KMS-11 (cell line): ENCODE data around the gene NRXN3.
A peak's percentile ranks its signal among the peaks of the same experiment; 100 is the strongest.
"Not testable (repeated sequence)": the region's sequence is repeated elsewhere in the genome, so short reads cannot be mapped to it uniquely, and the experiment has no call there.

Source experiments
- H2AFZ ChIP-seq: fragments of 200-600 bp; sonication (generic); 2 replicates; pipeline ENCODE4 v1.6.1; 2016; ENCODE audit warnings: antibody characterized with exemption, mixed run types, low read depth
- H3K27ac ChIP-seq: fragments of 200-600 bp; sonication (generic); 2 replicates; pipeline ENCODE4 v1.6.1; 2016; ENCODE audit warnings: mild to moderate bottlenecking, mixed run types
- H3K27me3 ChIP-seq: fragments of 200-600 bp; sonication (generic); 2 replicates; pipeline ENCODE4 v1.6.1; 2017; ENCODE audit warnings: mild to moderate bottlenecking, low read depth, mixed run types, moderate library complexity; ENCODE audit not compliant: insufficient read depth
- H3K36me3 ChIP-seq: fragments of 200-600 bp; sonication (generic); 2 replicates; pipeline ENCODE4 v1.6.1; 2017; ENCODE audit warnings: mild to moderate bottlenecking, mixed run types; ENCODE audit not compliant: insufficient read depth
- H3K4me1 ChIP-seq: fragments of 200-600 bp; sonication (generic); 2 replicates; pipeline ENCODE4 v1.6.1; 2016; ENCODE audit warnings: mild to moderate bottlenecking, low read depth, mixed run types; ENCODE audit not compliant: poor library complexity, severe bottlenecking
- H3K4me2 ChIP-seq: fragments of 200-600 bp; sonication (generic); 2 replicates; pipeline ENCODE4 v1.7.0; 2016; ENCODE audit warnings: mild to moderate bottlenecking, mixed run types
- H3K4me3 ChIP-seq: fragments of 200-600 bp; sonication (generic); IDR thresholded peaks from 2 replicates; pipeline ENCODE4 v1.6.1; 2017; ENCODE audit warnings: low read depth, low read length, mixed read lengths; ENCODE audit not compliant: insufficient read depth
- H3K79me2 ChIP-seq: fragments of 200-600 bp; sonication (generic); 2 replicates; pipeline ENCODE4 v1.6.1; 2016; ENCODE audit warnings: low read depth, mixed run types; ENCODE audit not compliant: insufficient read depth
- H3K9ac ChIP-seq: fragments of 200-600 bp; sonication (generic); 2 replicates; pipeline ENCODE4 v1.6.1; 2016; ENCODE audit warnings: mild to moderate bottlenecking, mixed run types
- H4K20me1 ChIP-seq: fragments of 200-600 bp; sonication (generic); 2 replicates; pipeline ENCODE4 v1.6.1; 2016; ENCODE audit warnings: mild to moderate bottlenecking, mixed run types; ENCODE audit not compliant: insufficient read depth
- TF ChIP-seq, protein P1 (sequence below): fragments of 200-600 bp; sonication (generic); conservative IDR thresholded peaks from 2 replicates; pipeline ENCODE4 v1.6.1; 2017; ENCODE audit warnings: low read depth, mild to moderate bottlenecking, antibody characterized with exemption, low read length, moderate library complexity, mixed read lengths

NRXN3 gene

DNA sequence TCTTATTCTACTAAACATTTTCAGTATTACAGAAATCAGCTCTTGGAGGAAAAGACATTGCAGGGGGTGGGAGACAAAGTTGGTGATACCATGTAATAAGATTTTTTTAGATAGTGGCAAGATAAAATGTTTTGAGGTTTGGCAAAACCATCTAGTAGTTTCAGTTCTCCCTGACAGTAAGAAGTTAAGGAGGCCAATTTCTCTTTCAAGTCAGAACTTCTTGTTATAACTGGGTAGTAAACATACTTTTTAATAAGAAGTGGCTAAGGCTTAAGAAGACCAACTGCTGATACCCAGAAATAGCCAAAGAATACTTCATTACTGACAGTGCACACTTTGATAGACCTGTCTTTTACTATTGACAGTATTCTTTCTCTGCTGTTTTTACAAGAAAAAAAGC, 1588.8 kb downstream of the NRXN3 start:
- Histone ChIP-seq H2AFZ (no peak overlapping the region), H4K20me1 (no peaks in the 10 kb centered on the region), H3K9ac (no peak overlapping the region), H3K36me3 (no peaks in the 10 kb centered on the region), H3K4me1 (peaks cover 17% of the 10 kb centered on the region), H3K79me2 (no peaks in the 10 kb centered on the region), H3K4me3 (no peak overlapping the region), H3K27ac (no peak overlapping the region), H3K27me3 (no peaks in the 10 kb centered on the region), H3K4me2 (peak overlapping the region; percentile 54)
- TF ChIP-seq, protein P1, sequence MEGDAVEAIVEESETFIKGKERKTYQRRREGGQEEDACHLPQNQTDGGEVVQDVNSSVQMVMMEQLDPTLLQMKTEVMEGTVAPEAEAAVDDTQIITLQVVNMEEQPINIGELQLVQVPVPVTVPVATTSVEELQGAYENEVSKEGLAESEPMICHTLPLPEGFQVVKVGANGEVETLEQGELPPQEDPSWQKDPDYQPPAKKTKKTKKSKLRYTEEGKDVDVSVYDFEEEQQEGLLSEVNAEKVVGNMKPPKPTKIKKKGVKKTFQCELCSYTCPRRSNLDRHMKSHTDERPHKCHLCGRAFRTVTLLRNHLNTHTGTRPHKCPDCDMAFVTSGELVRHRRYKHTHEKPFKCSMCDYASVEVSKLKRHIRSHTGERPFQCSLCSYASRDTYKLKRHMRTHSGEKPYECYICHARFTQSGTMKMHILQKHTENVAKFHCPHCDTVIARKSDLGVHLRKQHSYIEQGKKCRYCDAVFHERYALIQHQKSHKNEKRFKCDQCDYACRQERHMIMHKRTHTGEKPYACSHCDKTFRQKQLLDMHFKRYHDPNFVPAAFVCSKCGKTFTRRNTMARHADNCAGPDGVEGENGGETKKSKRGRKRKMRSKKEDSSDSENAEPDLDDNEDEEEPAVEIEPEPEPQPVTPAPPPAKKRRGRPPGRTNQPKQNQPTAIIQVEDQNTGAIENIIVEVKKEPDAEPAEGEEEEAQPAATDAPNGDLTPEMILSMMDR: no peak

DNA sequence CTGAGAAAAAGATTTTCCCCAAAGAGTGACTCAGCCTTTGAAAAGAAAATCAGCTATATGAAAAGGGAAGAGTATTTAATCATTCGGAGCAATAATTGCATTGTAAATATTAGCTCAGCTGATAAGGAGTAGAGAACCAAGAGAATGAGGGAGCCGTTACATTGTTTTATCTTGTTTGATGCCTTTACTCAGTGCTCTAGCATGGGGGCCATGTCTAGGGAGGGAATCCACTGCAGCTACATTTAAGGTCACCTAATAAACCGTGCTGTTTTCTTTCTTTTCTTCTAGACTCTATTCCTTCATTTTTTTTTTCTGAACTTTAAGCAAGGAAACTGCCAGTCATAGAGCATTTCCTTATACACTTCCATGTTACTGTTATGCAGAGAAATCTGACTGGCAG, 1594.2 kb downstream of the NRXN3 start:
- no peak overlapping the region for H3K9ac ChIP-seq
- H3K4me1 ChIP-seq: peaks cover 7% of the 10 kb centered on the region
- H3K27me3 ChIP-seq: no peaks in the 10 kb centered on the region
- H2AFZ ChIP-seq: no peak overlapping the region
- no peak overlapping the region for H3K27ac ChIP-seq
- no peaks in the 10 kb centered on the region for H3K36me3 ChIP-seq
- H4K20me1 ChIP-seq: no peaks in the 10 kb centered on the region
- H3K4me2 ChIP-seq: no peak overlapping the region
- no peak overlapping the region for H3K4me3 ChIP-seq
- TF ChIP-seq, protein P1: no peak
- no peaks in the 10 kb centered on the region for H3K79me2 ChIP-seq

DNA sequence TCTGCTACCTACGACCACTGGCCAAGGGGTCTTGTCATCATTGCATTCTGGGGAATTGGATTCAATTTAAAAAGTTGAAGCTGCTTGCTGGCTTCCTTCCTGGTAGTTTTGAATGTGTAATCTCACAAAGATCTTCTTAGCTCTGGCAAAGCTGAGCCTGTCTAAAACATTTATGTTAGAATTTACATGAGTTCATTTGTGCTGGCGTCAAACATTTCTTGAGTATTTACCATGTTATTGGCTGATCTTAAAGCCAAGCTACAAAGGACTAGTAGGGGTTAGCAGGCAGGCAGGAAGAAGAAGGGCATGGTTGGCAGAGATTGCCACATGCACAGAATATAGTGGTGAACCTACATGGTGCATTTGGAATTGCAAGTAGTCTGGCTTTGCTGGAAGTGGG, 1596.3 kb downstream of the NRXN3 start:
- TF ChIP-seq, protein P1: no peak
- Histone ChIP-seq H3K4me2 (no peak overlapping the region), H2AFZ (no peak overlapping the region), H3K4me3 (no peak overlapping the region), H3K9ac (no peak overlapping the region), H3K36me3 (no peaks in the 10 kb centered on the region), H4K20me1 (no peaks in the 10 kb centered on the region), H3K27ac (no peak overlapping the region), H3K4me1 (no peaks in the 10 kb centered on the region), H3K27me3 (no peaks in the 10 kb centered on the region), H3K79me2 (no peaks in the 10 kb centered on the region)

- Histone ChIP-seq H4K20me1 (no peaks in the 10 kb centered on the region), H3K9ac (no peak overlapping the region), H3K4me1 (no peaks in the 10 kb centered on the region), H3K36me3 (no peaks in the 10 kb centered on the region), H3K27me3 (no peaks in the 10 kb centered on the region), H3K4me3 (no peak overlapping the region), H3K79me2 (no peaks in the 10 kb centered on the region), H3K27ac (no peak overlapping the region), H3K4me2 (no peak overlapping the region), H2AFZ (no peak overlapping the region)
- TF ChIP-seq, protein P1: no peak
Observed at GRCh38 chr14:79767251-79767650, 1597.1 kb downstream of the NRXN3 start.

GRCh38 chr14:79767721-79768120, 1597.5 kb downstream of the NRXN3 start:
- H2AFZ ChIP-seq, H3K27ac ChIP-seq, H3K9ac ChIP-seq, H3K4me1 ChIP-seq, H3K27me3 ChIP-seq, H3K79me2 ChIP-seq, H3K4me2 ChIP-seq, H4K20me1 ChIP-seq, H3K4me3 ChIP-seq, H3K36me3 ChIP-seq: not testable (repeated sequence)
